ENCODE data around the gene RAB36.

RAB36 gene

GRCh38 chr22:23118647-23119493 is 26.4 kb upstream of the RAB36 start:
- in situ Hi-C loops (cut with HindIII; ENCODE audit: low pct_ligation_motif_present, low pct_unique_long_range_greater_than_20kb, low sequenced_read_pairs) = no loop called here
- no peak for DNase-seq

DNA sequence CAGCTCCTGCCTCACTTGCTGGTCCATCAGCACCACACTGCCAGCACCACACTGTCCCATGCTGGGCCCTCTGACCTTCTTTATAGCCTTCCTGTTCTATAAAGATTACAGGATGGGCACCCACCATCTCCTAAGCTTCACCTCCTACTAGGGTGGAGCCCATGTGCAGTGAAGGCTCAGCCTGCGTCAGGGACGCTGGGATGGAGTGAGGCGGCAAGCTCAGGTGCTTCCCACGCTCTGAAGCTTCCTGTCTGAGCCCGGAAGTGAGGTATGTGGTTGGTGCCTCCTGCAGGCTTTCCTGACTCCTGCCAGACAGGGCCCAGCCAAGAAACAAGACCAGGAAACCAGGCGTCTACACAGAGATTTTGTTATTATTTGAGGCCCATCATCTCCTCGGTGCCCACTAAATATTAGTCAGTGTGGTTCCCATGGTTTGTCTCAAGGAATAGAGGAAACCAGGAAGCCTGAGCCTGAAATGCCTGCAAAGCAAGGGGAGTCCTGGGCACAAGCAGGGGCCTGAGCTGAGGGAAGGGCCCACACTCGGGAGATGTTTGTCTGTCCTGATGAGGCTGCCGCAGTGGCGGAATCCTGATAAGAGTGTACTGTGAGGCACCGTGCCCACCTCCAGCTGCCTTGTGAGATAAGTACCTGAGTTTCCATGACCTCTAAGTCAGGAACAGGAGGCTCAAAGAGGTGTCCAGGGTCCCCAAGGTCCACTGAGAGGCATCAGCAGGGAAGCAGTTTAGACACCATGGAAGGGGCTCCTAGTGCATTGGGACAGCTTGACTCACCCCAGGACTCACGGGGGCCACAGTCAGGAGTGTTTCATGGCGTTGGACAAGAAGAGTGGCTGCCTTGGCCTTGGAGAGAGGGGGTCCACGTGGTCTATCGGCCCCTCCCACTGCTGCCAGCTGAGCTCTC is 25.5 kb upstream of the RAB36 start:
- in situ Hi-C loops (cut with HindIII; ENCODE audit: low pct_ligation_motif_present, low pct_unique_long_range_greater_than_20kb, low sequenced_read_pairs) = no loop called here
- no peak for DNase-seq

GRCh38 chr22:23120415-23120899 is 24.8 kb upstream of the RAB36 start:
- DNase-seq = no peak
- in situ Hi-C loops (cut with HindIII; ENCODE audit: low pct_ligation_motif_present, low pct_unique_long_range_greater_than_20kb, low sequenced_read_pairs) = no loop called here

GRCh38 chr22:23121000-23121421 is 24.3 kb upstream of the RAB36 start:
- no peak for DNase-seq
- in situ Hi-C loops (cut with HindIII; ENCODE audit: low pct_ligation_motif_present, low pct_unique_long_range_greater_than_20kb, low sequenced_read_pairs) = no loop called here

GRCh38 chr22:23121424-23121823 is 23.9 kb upstream of the RAB36 start:
- DNase-seq = no peak
- in situ Hi-C loops (cut with HindIII; ENCODE audit: low pct_ligation_motif_present, low pct_unique_long_range_greater_than_20kb, low sequenced_read_pairs) = no loop called here

DNA sequence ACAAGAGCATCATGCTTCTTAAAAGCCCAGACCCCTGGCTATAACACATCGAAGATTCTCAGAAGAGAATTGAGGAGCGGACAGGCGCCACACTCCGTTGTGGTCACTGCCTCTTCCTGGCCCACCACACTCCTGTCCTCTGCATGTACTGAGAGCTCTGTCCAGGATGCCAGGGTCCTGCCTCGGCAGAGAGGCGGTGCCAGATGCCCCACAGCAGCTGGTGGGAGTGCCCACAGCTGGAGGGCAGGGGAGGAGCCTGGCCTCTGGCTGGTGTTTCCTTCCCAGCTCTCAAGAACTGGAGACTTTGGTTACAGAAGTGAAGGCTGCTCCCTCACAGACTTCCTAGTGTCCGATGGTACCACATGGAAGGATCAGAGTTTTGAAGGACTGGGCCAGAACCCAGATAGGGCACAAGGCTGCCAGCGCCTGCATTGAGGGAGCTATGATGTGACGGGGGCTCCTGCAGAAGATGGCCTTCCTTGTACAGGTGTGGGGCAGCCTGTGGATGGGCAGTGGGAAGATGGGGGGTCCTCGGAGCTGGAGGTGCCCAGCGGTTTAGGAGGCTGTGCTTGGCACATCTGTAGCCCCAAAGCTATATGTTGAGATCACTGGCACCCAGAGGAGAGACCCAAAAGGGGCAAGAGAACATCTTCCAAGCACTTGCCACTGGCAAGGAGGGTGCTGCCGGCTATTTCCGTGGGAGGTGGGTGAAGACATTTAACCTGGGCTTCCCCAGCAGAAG is 22.9 kb upstream of the RAB36 start:
- in situ Hi-C loops (cut with HindIII; ENCODE audit: low pct_ligation_motif_present, low pct_unique_long_range_greater_than_20kb, low sequenced_read_pairs) = no loop called here
- no peak for DNase-seq

DNA sequence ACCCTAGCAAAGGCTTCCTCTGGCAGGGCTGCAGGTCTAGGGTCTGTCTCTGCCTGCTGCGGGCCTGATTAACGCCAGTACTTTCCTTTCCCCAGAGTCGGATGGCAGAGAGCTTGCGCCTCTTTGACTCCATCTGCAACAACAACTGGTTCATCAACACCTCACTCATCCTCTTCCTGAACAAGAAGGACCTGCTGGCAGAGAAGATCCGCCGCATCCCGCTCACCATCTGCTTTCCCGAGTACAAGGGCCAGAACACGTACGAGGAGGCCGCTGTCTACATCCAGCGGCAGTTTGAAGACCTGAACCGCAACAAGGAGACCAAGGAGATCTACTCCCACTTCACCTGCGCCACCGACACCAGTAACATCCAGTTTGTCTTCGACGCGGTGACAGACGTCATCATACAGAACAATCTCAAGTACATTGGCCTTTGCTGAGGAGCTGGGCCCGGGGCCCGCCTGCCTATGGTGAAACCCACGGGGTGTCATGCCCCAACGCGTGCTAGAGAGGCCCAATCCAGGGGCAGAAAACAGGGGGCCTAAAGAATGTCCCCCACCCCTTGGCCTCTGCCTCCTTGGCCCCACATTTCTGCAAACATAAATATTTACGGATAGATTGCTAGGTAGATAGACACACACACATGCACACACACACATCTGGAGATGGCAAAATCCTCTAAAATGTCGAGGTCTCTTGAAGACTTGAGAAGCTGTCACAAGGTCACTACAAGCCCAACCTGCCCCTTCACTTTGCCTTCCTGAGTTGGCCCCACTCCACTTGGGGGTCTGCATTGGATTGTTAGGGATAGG is 22.1 kb upstream of the RAB36 start:
- in situ Hi-C loops (cut with HindIII; ENCODE audit: low pct_ligation_motif_present, low pct_unique_long_range_greater_than_20kb, low sequenced_read_pairs) = no loop called here
- DNase-seq = no peak

GRCh38 chr22:23123804-23124254 is 21.4 kb upstream of the RAB36 start:
- in situ Hi-C loops (cut with HindIII; ENCODE audit: low pct_ligation_motif_present, low pct_unique_long_range_greater_than_20kb, low sequenced_read_pairs) = no loop called here

GRCh38 chr22:23124611-23125511 is 20.4 kb upstream of the RAB36 start:
- in situ Hi-C loops (cut with HindIII; ENCODE audit: low pct_ligation_motif_present, low pct_unique_long_range_greater_than_20kb, low sequenced_read_pairs) = no loop called here
- no peak for DNase-seq

More at GRCh38 chr22:23123804-23124254, 21.4 kb upstream of the RAB36 start:
- no peak for DNase-seq

DNA sequence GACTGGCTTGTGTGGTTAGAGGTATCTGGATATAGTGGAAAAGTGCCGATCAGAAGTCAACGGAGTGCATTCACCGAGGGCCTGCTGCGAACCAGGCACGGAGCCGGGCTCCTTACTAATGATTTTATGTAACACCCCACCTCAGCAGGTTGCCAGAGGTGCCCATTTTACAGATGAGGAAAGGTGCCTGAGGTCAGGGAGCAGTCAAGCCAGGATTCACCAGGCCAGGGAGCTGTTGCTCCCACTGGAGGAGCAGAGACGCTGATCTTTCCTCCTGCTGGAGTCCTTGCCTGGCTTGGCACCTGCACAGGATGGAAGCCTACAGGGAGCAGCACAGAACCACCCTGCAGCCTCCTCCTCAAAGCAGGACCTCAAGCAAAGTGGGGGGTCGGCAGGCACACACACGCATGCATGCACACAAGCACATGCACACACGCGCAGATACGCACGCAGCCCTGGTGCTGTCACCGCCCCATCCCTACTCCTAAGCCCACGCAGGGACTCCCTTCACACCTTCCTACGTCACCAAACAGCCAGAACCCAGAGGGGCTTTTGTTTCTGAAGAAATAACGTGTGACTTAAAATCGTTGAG is 19.7 kb upstream of the RAB36 start:
- DNase-seq = no peak
- in situ Hi-C loops (cut with HindIII; ENCODE audit: low pct_ligation_motif_present, low pct_unique_long_range_greater_than_20kb, low sequenced_read_pairs) = no loop called here

GRCh38 chr22:23126165-23127054 is 18.9 kb upstream of the RAB36 start:
- no peak for DNase-seq
- in situ Hi-C loops (cut with HindIII; ENCODE audit: low pct_ligation_motif_present, low pct_unique_long_range_greater_than_20kb, low sequenced_read_pairs) = no loop called here

- DNase-seq = no peak
- in situ Hi-C loops (cut with HindIII; ENCODE audit: low pct_ligation_motif_present, low pct_unique_long_range_greater_than_20kb, low sequenced_read_pairs) = no loop called here
These were observed 18.1 kb upstream of the RAB36 start for GRCh38 chr22:23127055-23127756.

- in situ Hi-C loops (cut with HindIII; ENCODE audit: low pct_ligation_motif_present, low pct_unique_long_range_greater_than_20kb, low sequenced_read_pairs) = no loop called here
- no peak for DNase-seq
These were observed 17.5 kb upstream of the RAB36 start for GRCh38 chr22:23127788-23128187.

GRCh38 chr22:23128269-23129108 is 16.8 kb upstream of the RAB36 start:
- peak; percentile 43 for DNase-seq
- in situ Hi-C loops (cut with HindIII; ENCODE audit: low pct_ligation_motif_present, low pct_unique_long_range_greater_than_20kb, low sequenced_read_pairs) = no loop called here
